Astrocyte of the cerebellum (primary cell): ENCODE measurements around the gene NLGN1.
A peak's percentile ranks its signal among the peaks of the same experiment; 100 is the strongest.

ENCODE experiments used
- DNase-seq: peaks from one replicate; pipeline ENCODE4 v3.0.0-alpha.2; 2011; ENCODE audit warnings: low read depth
- H3K4me3 ChIP-seq: 2 replicates; pipeline ENCODE4 v1.5.1; 2011; ENCODE audit warnings: mild to moderate bottlenecking, low read depth, low read length, moderate library complexity
- CTCF ChIP-seq: IDR thresholded peaks from 2 replicates; pipeline ENCODE4 v1.5.1; 2012; ENCODE audit warnings: low read length, low read depth, moderate library complexity, mild to moderate bottlenecking; ENCODE audit errors: missing control alignments
- in situ Hi-C: cut with HindIII; loops from 2 replicates; pipeline ENCODE4 v1.10.0; 2017; ENCODE audit warnings: low sequenced_read_pairs

NLGN1 gene

GRCh38 chr3:173702561-173702960 lies 305.0 kb downstream of the NLGN1 start:
- in situ Hi-C loops = no loop called here
- DNase-seq = no peak
- TF ChIP-seq CTCF = no peak
- no peak overlapping the region for H3K4me3 ChIP-seq

GRCh38 chr3:173703771-173704170 lies 306.2 kb downstream of the NLGN1 start:
- no peak for DNase-seq
- H3K4me3 ChIP-seq = no peak overlapping the region
- TF ChIP-seq CTCF = no peak
- in situ Hi-C loops = no loop called here

- DNase-seq = no peak
- in situ Hi-C loops = no loop called here
- TF ChIP-seq CTCF = no peak
- no peak overlapping the region for H3K4me3 ChIP-seq
Observed at GRCh38 chr3:173706630-173707029, 309.1 kb downstream of the NLGN1 start.

- no peak for DNase-seq
- no peak overlapping the region for H3K4me3 ChIP-seq
- TF ChIP-seq CTCF = no peak
- in situ Hi-C loops = no loop called here
Observed at GRCh38 chr3:173708191-173708590, 310.6 kb downstream of the NLGN1 start.

- no peak overlapping the region for H3K4me3 ChIP-seq
- DNase-seq = peak; percentile 64
- in situ Hi-C loops = no loop called here
- TF ChIP-seq CTCF = no peak
Observed at GRCh38 chr3:173709026-173709425, 311.5 kb downstream of the NLGN1 start.

- no peak for TF ChIP-seq CTCF
- in situ Hi-C loops = no loop called here
- no peak overlapping the region for H3K4me3 ChIP-seq
- DNase-seq = no peak
Observed at GRCh38 chr3:173711619-173712018, 314.1 kb downstream of the NLGN1 start.

- no peak overlapping the region for H3K4me3 ChIP-seq
- DNase-seq = no peak
- in situ Hi-C loops = no loop called here
- TF ChIP-seq CTCF = no peak
Observed at GRCh38 chr3:173719585-173719984, 322.0 kb downstream of the NLGN1 start.
